SK-N-SH (cell line): ENCODE results near the gene ANKRD9. TPM values are rescaled to one million over a fixed set of nuclear protein-coding genes. Genes with fewer than 3 reads are reported as not detected.

ENCODE experiments used
- CTCF ChIA-PET: fragments of 300-600, 350-600 bp; formaldehyde crosslinking; extraction: SDS; loops from one replicate; lab custom pipeline; 2021; lab: Yijun Ruan, JAX
- POLR2A ChIA-PET: fragments of 350-600 bp; sonication (Branson Sonifier 250); formaldehyde crosslinking; extraction: SDS; loops from one replicate; lab custom pipeline; 2020; ENCODE audit warnings: antibody characterized with exemption, inconsistent platforms; lab: Yijun Ruan, JAX
- DNase-seq: peaks from one replicate; pipeline ENCODE4 v3.0.0; 2012
- H2AFZ ChIP-seq: fragments of 200-600 bp; sonication (generic); 2 replicates; pipeline ENCODE4 v1.8.1; 2016; ENCODE audit warnings: antibody characterized with exemption, mild to moderate bottlenecking, low read depth
- H3F3A ChIP-seq: fragments of 200-600 bp; sonication (generic); replicated peaks from 2 replicates; pipeline ENCODE3; 2016; ENCODE audit warnings: antibody characterized with exemption, mild to moderate bottlenecking; ENCODE audit not compliant: insufficient read depth
- H3K27ac ChIP-seq, 2 experiments: fragments of 200-500 bp in 1 of 2; fragments of 200-600 bp in 1 of 2; sonication (Bioruptor generic) in 1 of 2; sonication (generic), shearing (Covaris generic) in 1 of 2; 2 replicates each; pipeline versions ENCODE4 v1.5.1 to v1.6.1; 2014 to 2016; ENCODE audit warnings: low read depth in 2 of 2, inconsistent platforms in 1 of 2, low read length in 1 of 2, mild to moderate bottlenecking in 1 of 2, mixed read lengths in 1 of 2
- H3K27me3 ChIP-seq: fragments of 200-600 bp; sonication (generic), shearing (Covaris generic); 2 replicates; pipeline ENCODE4 v1.6.1; 2016; ENCODE audit warnings: mixed run types; ENCODE audit not compliant: insufficient read depth
- H3K36me3 ChIP-seq, 2 experiments: fragments of 200-500 bp in 1 of 2; fragments of 200-600 bp in 1 of 2; sonication (Bioruptor generic) in 1 of 2; sonication (generic) in 1 of 2; replicated peaks in 1 of 2; 2 replicates each; pipeline versions ENCODE3 to v1.5.1; 2014 to 2016; ENCODE audit warnings: low read length in 1 of 2, mild to moderate bottlenecking in 1 of 2; ENCODE audit not compliant: insufficient read depth in 2 of 2, control insufficient read depth in 1 of 2
- H3K4me1 ChIP-seq, 2 experiments: fragments of 200-500 bp in 1 of 2; fragments of 200-600 bp in 1 of 2; sonication (Bioruptor generic) in 1 of 2; sonication (generic), shearing (Covaris generic) in 1 of 2; 2 replicates each; pipeline versions ENCODE4 v1.5.1 to v1.6.1; 2014 to 2016; ENCODE audit warnings: low read depth in 1 of 2, low read length in 1 of 2, mixed run types in 1 of 2; ENCODE audit not compliant: insufficient read depth in 2 of 2, control insufficient read depth in 1 of 2
- H3K4me2 ChIP-seq: fragments of 200-600 bp; sonication (generic), shearing (Covaris generic); 2 replicates; pipeline ENCODE4 v1.6.1; 2017; ENCODE audit warnings: mixed run types
- H3K4me3 ChIP-seq, 2 experiments: fragments of 200-500 bp in 1 of 2; fragments of 200-600 bp in 1 of 2; sonication (Bioruptor generic) in 1 of 2; sonication (generic), shearing (Covaris generic) in 1 of 2; 2 replicates each; pipeline versions ENCODE4 v1.5.1 to v1.8.1; 2014 to 2016; ENCODE audit warnings: low read depth in 2 of 2, inconsistent platforms in 1 of 2, low read length in 1 of 2, mild to moderate bottlenecking in 1 of 2, mixed read lengths in 1 of 2, moderate library complexity in 1 of 2
- H3K79me2 ChIP-seq: fragments of 200-600 bp; sonication (generic); 2 replicates; pipeline ENCODE4 v1.8.1; 2017; ENCODE audit warnings: mild to moderate bottlenecking; ENCODE audit not compliant: insufficient read depth
- H3K9ac ChIP-seq: fragments of 200-600 bp; sonication (generic); 2 replicates; pipeline ENCODE4 v1.6.1; 2017; ENCODE audit warnings: mixed run types
- H3K9me2 ChIP-seq: fragments of 200-600 bp; sonication (generic); 2 replicates; pipeline ENCODE4 v1.6.1; 2017; ENCODE audit warnings: mixed run types
- H3K9me3 ChIP-seq: fragments of 200-600 bp; sonication (generic); 2 replicates; pipeline ENCODE4 v1.6.1; 2017; ENCODE audit warnings: mixed run types, mild to moderate bottlenecking, moderate library complexity
- H4K20me1 ChIP-seq: fragments of 200-600 bp; sonication (generic); 2 replicates; pipeline ENCODE4 v1.6.1; 2017; ENCODE audit warnings: mild to moderate bottlenecking, mixed run types; ENCODE audit not compliant: insufficient read depth
- EZH2phosphoT487 ChIP-seq: fragments of 200-600 bp; sonication (generic); IDR thresholded peaks from 2 replicates; pipeline ENCODE4 v1.6.1; 2017; ENCODE audit warnings: low read depth, mixed run types, mild to moderate bottlenecking, antibody characterized with exemption, moderate library complexity, borderline replicate concordance
- FOSL2 ChIP-seq: IDR thresholded peaks from 2 replicates; pipeline ENCODE4 v1.4.0; 2012; ENCODE audit warnings: low read depth, mild to moderate bottlenecking, moderate library complexity, borderline replicate concordance
- MXI1 ChIP-seq: IDR thresholded peaks from 2 replicates; pipeline ENCODE4 v1.6.1; 2012; ENCODE audit warnings: mild to moderate bottlenecking, low read depth, low read length, improper control_type of control experiment
- YY1 ChIP-seq: IDR thresholded peaks from 2 replicates; pipeline ENCODE4 v1.4.0; 2012; ENCODE audit warnings: low read depth, mild to moderate bottlenecking
- WGBS: methylation state at CpG from one replicate; pipeline ENCODE4 v1.1.6; 2017; ENCODE audit warnings: low lambda C conversion rate; 5-methylcytosine and 5-hydroxymethylcytosine counted together
- polyA plus RNA-seq, 3 experiments: library from polyadenylated mRNA; depleted of rRNA; stranded (reverse); fragments of >200 nt; gene quantifications; 2 replicates each; pipeline ENCODE4 v1.2.3, GENCODE V29; 2012
- TF ChIP-seq, protein P1 (sequence below): IDR thresholded peaks from 2 replicates; pipeline ENCODE4 v1.4.0; 2012; ENCODE audit warnings: low read depth, borderline replicate concordance
- TF ChIP-seq, protein P2 (sequence below): IDR thresholded peaks from 2 replicates; pipeline ENCODE4 v1.6.1; 2012; ENCODE audit warnings: mild to moderate bottlenecking, low read depth, low read length, moderate library complexity
- TF ChIP-seq, protein P3 (sequence below): fragments of 150-350 bp; IDR thresholded peaks from 2 replicates; pipeline ENCODE4 v1.6.1; 2017; ENCODE audit warnings: antibody characterized with exemption, low read length, low read depth, borderline replicate concordance

The ANKRD9 gene
- polyA plus RNA-seq, 1 of the 3 experiments (the other 2 are of a cell fraction): 21.3 TPM

DNA sequence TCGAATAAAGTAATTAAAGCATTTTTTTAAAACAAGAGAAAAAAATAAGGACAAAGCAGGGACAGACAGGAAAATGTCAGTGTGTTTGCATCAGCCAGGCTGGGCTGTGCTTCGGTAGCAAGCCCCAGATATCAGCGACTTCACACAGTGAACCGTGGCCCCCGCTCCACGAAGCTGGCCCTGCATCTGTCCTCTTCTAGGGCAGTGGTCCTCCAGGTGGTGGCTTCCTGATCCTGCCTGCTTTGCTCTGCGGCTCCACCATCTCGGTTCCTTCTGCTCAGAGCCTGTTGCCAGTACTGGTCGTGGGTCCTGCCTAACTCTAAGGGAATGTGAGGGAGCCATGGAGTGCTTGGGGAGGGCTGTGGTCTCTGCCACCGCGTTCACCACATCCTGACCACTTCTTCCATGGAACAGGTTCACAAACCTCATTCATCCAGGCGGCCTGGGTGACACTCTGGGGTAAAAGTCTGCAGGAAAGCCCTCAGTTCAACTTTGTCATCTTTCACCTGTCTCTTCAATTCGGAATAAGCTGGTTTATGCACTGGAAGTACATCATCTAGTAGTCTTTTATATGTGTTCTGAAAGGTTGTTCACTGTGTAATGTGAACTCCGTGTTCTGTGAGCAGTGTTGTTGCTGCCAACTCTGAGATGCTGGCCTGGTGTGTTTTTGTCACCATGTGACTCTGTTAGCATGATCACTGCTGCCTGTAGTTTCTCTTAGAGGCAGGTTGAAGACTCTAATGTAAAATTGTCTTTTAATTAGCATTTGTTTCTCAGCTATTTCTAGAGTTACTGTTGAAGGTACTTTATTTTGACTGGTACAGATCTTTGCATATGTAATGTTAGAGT is 47.9 kb downstream of the ANKRD9 start:
- no peak overlapping the region for H2AFZ ChIP-seq
- no peaks in the 10 kb centered on the region for H3K79me2 ChIP-seq
- H3K27ac ChIP-seq: no peak overlapping the region
- 91% methylated on average over 11 of the region's 14 CpGs for WGBS
- no peaks in the 10 kb centered on the region for H3K9me3 ChIP-seq
- no peaks in the 10 kb centered on the region for H3K9me2 ChIP-seq
- H3K4me1 ChIP-seq: no peaks in the 10 kb centered on the region
- TF ChIP-seq, protein P1, sequence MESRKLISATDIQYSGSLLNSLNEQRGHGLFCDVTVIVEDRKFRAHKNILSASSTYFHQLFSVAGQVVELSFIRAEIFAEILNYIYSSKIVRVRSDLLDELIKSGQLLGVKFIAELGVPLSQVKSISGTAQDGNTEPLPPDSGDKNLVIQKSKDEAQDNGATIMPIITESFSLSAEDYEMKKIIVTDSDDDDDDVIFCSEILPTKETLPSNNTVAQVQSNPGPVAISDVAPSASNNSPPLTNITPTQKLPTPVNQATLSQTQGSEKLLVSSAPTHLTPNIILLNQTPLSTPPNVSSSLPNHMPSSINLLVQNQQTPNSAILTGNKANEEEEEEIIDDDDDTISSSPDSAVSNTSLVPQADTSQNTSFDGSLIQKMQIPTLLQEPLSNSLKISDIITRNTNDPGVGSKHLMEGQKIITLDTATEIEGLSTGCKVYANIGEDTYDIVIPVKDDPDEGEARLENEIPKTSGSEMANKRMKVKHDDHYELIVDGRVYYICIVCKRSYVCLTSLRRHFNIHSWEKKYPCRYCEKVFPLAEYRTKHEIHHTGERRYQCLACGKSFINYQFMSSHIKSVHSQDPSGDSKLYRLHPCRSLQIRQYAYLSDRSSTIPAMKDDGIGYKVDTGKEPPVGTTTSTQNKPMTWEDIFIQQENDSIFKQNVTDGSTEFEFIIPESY: no peak
- TF ChIP-seq FOSL2: no peak
- TF ChIP-seq EZH2phosphoT487: no peak
- TF ChIP-seq MXI1: no peak
- TF ChIP-seq, protein P2, sequence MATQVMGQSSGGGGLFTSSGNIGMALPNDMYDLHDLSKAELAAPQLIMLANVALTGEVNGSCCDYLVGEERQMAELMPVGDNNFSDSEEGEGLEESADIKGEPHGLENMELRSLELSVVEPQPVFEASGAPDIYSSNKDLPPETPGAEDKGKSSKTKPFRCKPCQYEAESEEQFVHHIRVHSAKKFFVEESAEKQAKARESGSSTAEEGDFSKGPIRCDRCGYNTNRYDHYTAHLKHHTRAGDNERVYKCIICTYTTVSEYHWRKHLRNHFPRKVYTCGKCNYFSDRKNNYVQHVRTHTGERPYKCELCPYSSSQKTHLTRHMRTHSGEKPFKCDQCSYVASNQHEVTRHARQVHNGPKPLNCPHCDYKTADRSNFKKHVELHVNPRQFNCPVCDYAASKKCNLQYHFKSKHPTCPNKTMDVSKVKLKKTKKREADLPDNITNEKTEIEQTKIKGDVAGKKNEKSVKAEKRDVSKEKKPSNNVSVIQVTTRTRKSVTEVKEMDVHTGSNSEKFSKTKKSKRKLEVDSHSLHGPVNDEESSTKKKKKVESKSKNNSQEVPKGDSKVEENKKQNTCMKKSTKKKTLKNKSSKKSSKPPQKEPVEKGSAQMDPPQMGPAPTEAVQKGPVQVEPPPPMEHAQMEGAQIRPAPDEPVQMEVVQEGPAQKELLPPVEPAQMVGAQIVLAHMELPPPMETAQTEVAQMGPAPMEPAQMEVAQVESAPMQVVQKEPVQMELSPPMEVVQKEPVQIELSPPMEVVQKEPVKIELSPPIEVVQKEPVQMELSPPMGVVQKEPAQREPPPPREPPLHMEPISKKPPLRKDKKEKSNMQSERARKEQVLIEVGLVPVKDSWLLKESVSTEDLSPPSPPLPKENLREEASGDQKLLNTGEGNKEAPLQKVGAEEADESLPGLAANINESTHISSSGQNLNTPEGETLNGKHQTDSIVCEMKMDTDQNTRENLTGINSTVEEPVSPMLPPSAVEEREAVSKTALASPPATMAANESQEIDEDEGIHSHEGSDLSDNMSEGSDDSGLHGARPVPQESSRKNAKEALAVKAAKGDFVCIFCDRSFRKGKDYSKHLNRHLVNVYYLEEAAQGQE: no peak
- TF ChIP-seq, protein P3, sequence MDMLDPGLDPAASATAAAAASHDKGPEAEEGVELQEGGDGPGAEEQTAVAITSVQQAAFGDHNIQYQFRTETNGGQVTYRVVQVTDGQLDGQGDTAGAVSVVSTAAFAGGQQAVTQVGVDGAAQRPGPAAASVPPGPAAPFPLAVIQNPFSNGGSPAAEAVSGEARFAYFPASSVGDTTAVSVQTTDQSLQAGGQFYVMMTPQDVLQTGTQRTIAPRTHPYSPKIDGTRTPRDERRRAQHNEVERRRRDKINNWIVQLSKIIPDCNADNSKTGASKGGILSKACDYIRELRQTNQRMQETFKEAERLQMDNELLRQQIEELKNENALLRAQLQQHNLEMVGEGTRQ: no peak
- TF ChIP-seq YY1: no peak
- H3F3A ChIP-seq: no peaks in the 10 kb centered on the region
- H3K27me3 ChIP-seq: no peaks in the 10 kb centered on the region
- no peak for DNase-seq
- CTCF ChIA-PET: interaction anchor here (0.8 kb wide), 2 partner anchors 23 to 24 kb away, joined by 3 read pairs; no protein-coding TSS in a partner anchor
- H3K4me2 ChIP-seq: no peak overlapping the region
- no peak overlapping the region for H3K4me3 ChIP-seq
- no peak overlapping the region for H3K9ac ChIP-seq
- POLR2A ChIA-PET: no interaction called here
- H3K36me3 ChIP-seq: peaks cover 7 to 12% of the 10 kb centered on the region in 2 experiments
- no peaks in the 10 kb centered on the region for H4K20me1 ChIP-seq
